MCF 10A (cell line): ENCODE measurements around the gene LRRC56. TPM values are rescaled to one million over a fixed set of nuclear protein-coding genes. Genes with fewer than 3 reads are reported as not detected.
A peak's percentile ranks its signal among the peaks of the same experiment; 100 is the strongest.
"Not testable (repeated sequence)": the region's sequence is repeated elsewhere in the genome, so short reads cannot be mapped to it uniquely, and the experiment has no call there.

Source experiments
- BruUV-seq: library from RNA; stranded (reverse); fragments of 400-500 nt; replicated peaks from 2 replicates; lab custom pipeline; 2021; lab: Mats Ljungman, UMichigan
- CTCF ChIA-PET: fragments of 300-600 bp; sonication (Branson Sonifier 250); formaldehyde crosslinking; extraction: SDS; loops from one replicate; lab custom pipeline; 2021; ENCODE audit warnings: antibody characterized with exemption, inconsistent platforms; lab: Yijun Ruan, JAX
- POLR2A ChIA-PET: fragments of 300-600, 350-650 bp; sonication (Branson Sonifier 250); formaldehyde crosslinking; extraction: SDS; loops from one replicate; lab custom pipeline; 2020; ENCODE audit warnings: antibody characterized with exemption, inconsistent platforms; lab: Yijun Ruan, JAX
- DNase-seq: peaks from one replicate; pipeline ENCODE4 v3.0.0-alpha.2; 2018; ENCODE audit not compliant: unreplicated experiment
- H3K27ac Mint-ChIP-seq: one replicate; pipeline ENCODE4 v1.8.0; 2022; ENCODE audit warnings: mild to moderate bottlenecking, low read depth, mixed read lengths; ENCODE audit not compliant: unreplicated experiment
- H3K27me3 Mint-ChIP-seq: one replicate; pipeline ENCODE4 v1.8.0; 2022; ENCODE audit warnings: mixed read lengths; ENCODE audit not compliant: insufficient read depth, unreplicated experiment
- H3K36me3 Mint-ChIP-seq: one replicate; pipeline ENCODE4 v1.8.0; 2022; ENCODE audit warnings: mild to moderate bottlenecking, moderate library complexity, mixed read lengths; ENCODE audit not compliant: insufficient read depth, unreplicated experiment
- H3K4me1 Mint-ChIP-seq: one replicate; pipeline ENCODE4 v1.8.0; 2022; ENCODE audit warnings: mixed read lengths; ENCODE audit not compliant: insufficient read depth, unreplicated experiment
- H3K4me3 Mint-ChIP-seq: one replicate; pipeline ENCODE4 v1.8.0; 2022; ENCODE audit warnings: mild to moderate bottlenecking, moderate library complexity, mixed read lengths; ENCODE audit not compliant: unreplicated experiment
- H3K9me3 Mint-ChIP-seq: one replicate; pipeline ENCODE4 v1.8.0; 2022; ENCODE audit warnings: mixed read lengths; ENCODE audit not compliant: unreplicated experiment
- intact Hi-C: fragments of 100-400 bp; cut with micrococcal nuclease; formaldehyde crosslinking; loops from 2 replicates; pipeline ENCODE4 v1.14.1; 2022
- total RNA-seq: library from RNA; stranded (reverse); gene quantifications from 2 replicates; pipeline ENCODE4 v1.2.3, GENCODE V29; 2022
- TF ChIP-seq, protein P1 (sequence below): fragments of 200-600 bp; IDR thresholded peaks from one replicate; pipeline ENCODE4 v1.8.0; 2022; ENCODE audit warnings: antibody characterized with exemption, mild to moderate bottlenecking; ENCODE audit not compliant: unreplicated experiment

The LRRC56 gene
- total RNA-seq, 1 experiment from 2014 or later, result 0.75 TPM

DNA sequence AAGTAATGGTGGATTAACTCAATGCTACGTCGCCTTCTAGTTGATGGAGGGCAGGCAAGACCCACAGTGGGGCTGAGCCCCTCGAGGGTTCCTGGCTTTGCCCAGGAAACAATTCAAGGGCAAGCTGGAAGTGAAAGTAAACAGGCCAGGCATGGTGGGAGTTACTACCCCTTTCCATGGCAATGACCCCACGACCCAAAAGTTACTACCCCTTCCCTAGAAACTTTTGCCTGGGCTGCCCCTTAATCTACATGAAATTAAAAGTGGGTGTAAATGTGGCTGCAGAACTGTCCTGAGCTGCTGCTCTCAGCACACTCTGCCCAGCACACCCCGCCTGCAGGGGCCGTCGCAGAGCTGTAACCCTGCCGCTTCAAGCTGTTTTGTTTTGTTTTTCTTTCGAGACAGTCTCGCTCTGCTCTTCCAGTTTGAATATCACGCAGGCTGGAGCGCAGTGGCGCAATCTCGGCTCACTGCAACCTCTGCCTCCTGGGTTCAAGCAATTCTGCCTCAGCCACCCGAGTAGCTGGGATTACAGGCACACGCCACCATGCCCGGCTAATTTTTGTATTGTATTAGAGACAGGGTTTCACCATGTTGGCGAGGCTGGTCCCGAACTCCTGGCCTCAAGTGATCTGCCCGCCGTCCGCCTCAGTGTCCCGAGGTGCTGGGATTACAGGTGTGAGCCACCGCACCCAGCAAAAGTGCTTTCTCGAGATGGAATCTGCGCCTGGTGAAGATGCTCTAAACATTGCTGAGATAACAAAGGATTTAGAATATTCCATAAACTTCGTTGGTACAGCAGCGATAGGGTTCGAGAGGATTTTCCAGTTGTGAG is 24.3 kb upstream of the LRRC56 start:
- TF ChIP-seq, protein P1, sequence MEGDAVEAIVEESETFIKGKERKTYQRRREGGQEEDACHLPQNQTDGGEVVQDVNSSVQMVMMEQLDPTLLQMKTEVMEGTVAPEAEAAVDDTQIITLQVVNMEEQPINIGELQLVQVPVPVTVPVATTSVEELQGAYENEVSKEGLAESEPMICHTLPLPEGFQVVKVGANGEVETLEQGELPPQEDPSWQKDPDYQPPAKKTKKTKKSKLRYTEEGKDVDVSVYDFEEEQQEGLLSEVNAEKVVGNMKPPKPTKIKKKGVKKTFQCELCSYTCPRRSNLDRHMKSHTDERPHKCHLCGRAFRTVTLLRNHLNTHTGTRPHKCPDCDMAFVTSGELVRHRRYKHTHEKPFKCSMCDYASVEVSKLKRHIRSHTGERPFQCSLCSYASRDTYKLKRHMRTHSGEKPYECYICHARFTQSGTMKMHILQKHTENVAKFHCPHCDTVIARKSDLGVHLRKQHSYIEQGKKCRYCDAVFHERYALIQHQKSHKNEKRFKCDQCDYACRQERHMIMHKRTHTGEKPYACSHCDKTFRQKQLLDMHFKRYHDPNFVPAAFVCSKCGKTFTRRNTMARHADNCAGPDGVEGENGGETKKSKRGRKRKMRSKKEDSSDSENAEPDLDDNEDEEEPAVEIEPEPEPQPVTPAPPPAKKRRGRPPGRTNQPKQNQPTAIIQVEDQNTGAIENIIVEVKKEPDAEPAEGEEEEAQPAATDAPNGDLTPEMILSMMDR, result no peak
- H3K4me1 Mint-ChIP-seq, result peaks cover 10% of the 10 kb centered on the region
- no peaks in the 10 kb centered on the region for H3K9me3 Mint-ChIP-seq
- no peak overlapping the region for H3K4me3 Mint-ChIP-seq
- H3K27me3 Mint-ChIP-seq, result no peaks in the 10 kb centered on the region
- H3K36me3 Mint-ChIP-seq, result peaks cover 41% of the 10 kb centered on the region
- no TSS peak for BruUV-seq
- ChIA-PET CTCF (no interaction called here), POLR2A (interaction anchor here (0.7 to 1.6 kb wide), 2 partner anchors 9 to 62 kb away, joined by 3 read pairs; no protein-coding TSS in a partner anchor)
- intact Hi-C loops, result no loop called here
- H3K27ac Mint-ChIP-seq, result no peak overlapping the region
- DNase-seq, result no peak

DNA sequence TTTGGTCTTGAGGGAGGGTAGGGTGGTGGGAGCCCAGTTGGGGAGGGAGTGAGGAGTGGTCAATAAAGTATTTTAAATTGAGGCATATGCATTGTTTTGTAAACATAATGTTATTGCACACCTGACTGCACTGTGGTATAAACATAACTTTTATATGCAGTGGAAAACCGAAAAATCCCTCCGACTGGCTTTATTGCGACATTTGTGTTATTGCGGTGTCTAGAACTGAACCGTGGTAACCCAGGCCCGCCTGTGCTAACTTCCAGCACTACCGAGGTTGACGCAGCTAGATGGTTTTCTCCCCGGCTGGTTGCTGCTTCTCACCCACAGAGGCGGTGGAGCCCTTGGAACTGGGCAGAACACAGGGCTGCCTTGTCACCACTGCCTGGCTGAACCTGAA is 22.7 kb upstream of the LRRC56 start:
- H3K27me3 Mint-ChIP-seq, result no peaks in the 10 kb centered on the region
- peak overlapping the region; percentile 91 for H3K27ac Mint-ChIP-seq
- H3K9me3 Mint-ChIP-seq, result no peaks in the 10 kb centered on the region
- no peak for DNase-seq
- CTCF ChIA-PET, result interaction anchor here (0.7 kb wide), 2 partner anchors 104 to 280 kb away, joined by 3 read pairs; no protein-coding TSS in a partner anchor
- H3K36me3 Mint-ChIP-seq, result peaks cover 48% of the 10 kb centered on the region
- peaks cover 10% of the 10 kb centered on the region for H3K4me1 Mint-ChIP-seq
- TF ChIP-seq, protein P1, result no peak
- intact Hi-C loops, result loop anchor here (5.0 kb wide), 1 partner anchor 122 kb away; the partner anchor contains the start of gene PKP3
- H3K4me3 Mint-ChIP-seq, result peak overlapping the region; percentile 25
- POLR2A ChIA-PET, result interaction anchor here (0.8 to 6.3 kb wide), 10 partner anchors 10 to 278 kb away, joined by 3 to 81 read pairs (median 4); partner anchors contain the start of genes PSMD13, PTDSS2, RNH1 and SIRT3
- BruUV-seq, result no TSS peak

DNA sequence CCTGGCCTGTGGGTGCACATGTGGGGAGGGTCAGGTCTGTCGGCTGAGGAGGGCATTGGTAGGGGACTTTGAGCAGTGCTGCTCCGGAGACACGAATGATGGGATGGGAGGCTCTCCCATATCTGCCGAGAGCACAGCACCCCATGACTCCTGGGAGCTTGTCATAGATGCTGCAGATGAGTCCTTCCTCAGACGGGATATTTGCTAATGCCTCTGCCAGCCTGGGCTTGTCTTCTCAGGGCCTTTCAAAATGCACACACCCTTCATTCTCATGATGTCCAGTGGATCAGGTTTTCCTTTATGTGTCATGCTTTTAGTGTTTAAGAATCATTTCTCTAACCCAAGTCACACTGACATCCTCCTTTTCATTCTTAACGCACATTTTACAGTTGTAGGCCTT is 22.2 kb upstream of the LRRC56 start:
- Mint-ChIP-seq H3K4me1 (peaks cover 10% of the 10 kb centered on the region), H3K27me3 (no peaks in the 10 kb centered on the region), H3K9me3 (no peaks in the 10 kb centered on the region), H3K27ac (peak overlapping the region; percentile 91), H3K36me3 (peaks cover 42% of the 10 kb centered on the region), H3K4me3 (peak overlapping the region; percentile 25)
- peak; percentile 85 for DNase-seq
- POLR2A ChIA-PET, result interaction anchor here (0.6 to 6.3 kb wide), 13 partner anchors 10 to 1259 kb away, joined by 3 to 81 read pairs (median 4); partner anchors contain the start of genes PSMD13, PTDSS2, RNH1 and SIRT3
- intact Hi-C loops, result loop anchor here (5.0 kb wide), 1 partner anchor 123 kb away; the partner anchor contains the start of gene PKP3
- TF ChIP-seq, protein P1, result no peak
- CTCF ChIA-PET, result no interaction called here
- no TSS peak for BruUV-seq

DNA sequence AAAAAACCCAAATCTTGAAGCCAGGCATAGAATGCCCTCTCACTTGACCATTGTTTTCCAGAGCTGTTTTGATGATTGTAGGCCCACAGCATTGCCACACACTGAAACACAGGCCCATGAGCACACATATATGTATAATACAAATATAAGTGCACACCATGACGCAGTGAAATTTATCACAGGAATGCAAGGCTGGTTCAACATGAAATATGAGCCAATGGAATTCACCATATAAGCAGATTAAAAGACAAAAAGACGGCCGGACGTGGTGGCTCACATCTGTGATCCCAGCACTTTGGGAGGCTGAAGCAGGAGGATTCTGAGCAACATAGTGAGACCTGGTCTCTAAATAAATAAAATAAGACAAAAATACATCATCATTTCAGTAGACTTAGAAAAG is 20.9 kb upstream of the LRRC56 start:
- peaks cover 10% of the 10 kb centered on the region for H3K4me1 Mint-ChIP-seq
- no peaks in the 10 kb centered on the region for H3K9me3 Mint-ChIP-seq
- H3K27ac Mint-ChIP-seq, result peak overlapping the region; percentile 91
- POLR2A ChIA-PET, result interaction anchor here (0.7 to 6.3 kb wide), 5 partner anchors 11 to 123 kb away, joined by 3 to 81 read pairs (median 4); partner anchors contain the start of gene RNH1
- intact Hi-C loops, result loop anchor here (5.0 kb wide), 1 partner anchor 124 kb away; the partner anchor contains the start of gene PKP3
- BruUV-seq, result no TSS peak
- TF ChIP-seq, protein P1, result no peak
- no peaks in the 10 kb centered on the region for H3K27me3 Mint-ChIP-seq
- no peak for DNase-seq
- CTCF ChIA-PET, result interaction anchor here (0.8 kb wide), 1 partner anchor 67 kb away, joined by 6 read pairs; no protein-coding TSS in a partner anchor
- no peak overlapping the region for H3K4me3 Mint-ChIP-seq
- peaks cover 42% of the 10 kb centered on the region for H3K36me3 Mint-ChIP-seq

DNA sequence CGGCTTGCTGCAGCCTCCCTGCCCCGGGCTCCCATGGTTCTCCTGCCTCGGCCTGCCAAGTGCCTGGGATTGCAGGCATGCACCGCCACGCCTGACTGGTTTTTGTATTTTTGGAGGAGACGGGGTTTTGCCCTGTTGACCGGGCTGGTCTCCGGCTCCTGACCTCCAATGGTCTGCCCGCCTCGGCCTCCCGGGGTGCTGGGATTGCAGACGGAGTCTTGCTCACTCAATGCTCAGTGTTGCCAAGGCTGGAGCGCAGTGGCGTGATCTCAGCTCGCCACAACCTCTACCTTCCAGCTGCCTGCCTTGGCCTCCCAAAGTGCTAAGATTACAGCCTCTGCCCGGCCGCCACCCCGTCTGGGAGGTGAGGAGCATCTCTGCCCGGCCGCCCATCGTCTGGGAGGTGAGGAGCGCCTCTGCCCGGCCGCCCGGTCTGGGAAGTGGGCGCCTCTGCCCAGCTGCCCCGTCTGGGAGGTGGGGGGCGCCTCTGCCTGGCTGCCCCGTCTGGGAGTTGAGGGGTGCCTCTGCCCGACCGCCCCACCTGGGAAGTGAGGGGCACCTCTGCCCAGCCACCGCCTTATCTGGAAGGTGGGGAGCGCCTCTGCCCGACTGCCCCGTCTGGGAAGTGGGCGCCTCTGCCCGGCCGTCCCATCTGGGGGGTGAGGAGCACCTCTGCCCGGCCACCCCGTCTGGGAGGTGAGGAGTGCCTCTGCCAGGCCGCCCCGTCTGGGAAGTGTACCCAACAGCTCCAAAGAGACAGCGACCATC is 20.2 kb upstream of the LRRC56 start:
- peaks cover 40% of the 10 kb centered on the region for H3K36me3 Mint-ChIP-seq
- H3K27me3 Mint-ChIP-seq, BruUV-seq, H3K9me3 Mint-ChIP-seq, DNase-seq, H3K4me3 Mint-ChIP-seq: not testable (repeated sequence)
- POLR2A ChIA-PET, result interaction anchor here (1.1 to 6.3 kb wide), 4 partner anchors 12 to 67 kb away, joined by 3 to 81 read pairs (median 7); partner anchors contain the start of genes PTDSS2 and RNH1
- CTCF ChIA-PET, result interaction anchor here (1.0 to 2.6 kb wide), 2 partner anchors 12 to 15 kb away, joined by 4 to 34 read pairs; partner anchors contain the start of gene RNH1
- H3K4me1 Mint-ChIP-seq, result peaks cover 10% of the 10 kb centered on the region
- intact Hi-C loops, result loop anchor here (5.0 kb wide), 1 partner anchor 125 kb away; the partner anchor contains the start of gene PKP3
- H3K27ac Mint-ChIP-seq, result peak overlapping the region; percentile 35
